PC-3 (cell line): ENCODE measurements around the gene SLC35A4. TPM values are rescaled to one million over a fixed set of nuclear protein-coding genes. Genes with fewer than 3 reads are reported as not detected.

Source experiments
- ATAC-seq: fragments of 200-7000 bp; cut with Tn5 transposase; 2 replicates; pipeline ENCODE4 v1.9.1; 2020; ENCODE audit warnings: mild to moderate bottlenecking, moderate library complexity
- Bru-seq: library from RNA; stranded (reverse); fragments of 400-500 nt; gene quantifications from one replicate; lab custom pipeline; 2021; lab: Mats Ljungman, UMichigan
- BruChase-seq, 2 experiments: library from RNA; stranded (reverse); fragments of 400-500 nt; gene quantifications; one replicate each; lab custom pipeline; 2021; lab: Mats Ljungman, UMichigan
- BruUV-seq: library from RNA; stranded (reverse); fragments of 400-500 nt; replicated peaks from 2 replicates; lab custom pipeline; 2021; lab: Mats Ljungman, UMichigan
- CTCF ChIA-PET: fragments of 300-600 bp; sonication (Branson Sonifier 250); formaldehyde crosslinking; loops from one replicate; lab custom pipeline; 2022; ENCODE audit warnings: antibody characterized with exemption; lab: Charles Lee
- POLR2A ChIA-PET: fragments of 300-600 bp; sonication (Branson Sonifier 250); formaldehyde crosslinking; loops from one replicate; lab custom pipeline; 2022; ENCODE audit warnings: antibody characterized with exemption; ENCODE audit not compliant: unreplicated experiment; lab: Charles Lee
- DNase-seq: peaks from one replicate; pipeline ENCODE4 v3.0.0-alpha.2; 2015
- H2AFZ ChIP-seq: fragments of 300-600 bp; sonication (generic); 2 replicates; pipeline ENCODE4 v1.6.0; 2016; ENCODE audit warnings: antibody characterized with exemption, low read length
- H3F3A ChIP-seq: fragments of 300-600 bp; sonication (generic); one replicate; pipeline ENCODE4 v1.6.0; 2017; ENCODE audit warnings: antibody characterized with exemption, low read length, control low read depth, mild to moderate bottlenecking; ENCODE audit not compliant: unreplicated experiment
- H3K27ac ChIP-seq: fragments of 300-600 bp; sonication (generic); 2 replicates; pipeline ENCODE4 v1.5.1; 2016; ENCODE audit warnings: mild to moderate bottlenecking, low read length
- H3K27me3 ChIP-seq: fragments of 300-600 bp; sonication (generic); 2 replicates; pipeline ENCODE4 v1.6.1; 2016; ENCODE audit warnings: low read length, mixed read lengths
- H3K36me3 ChIP-seq: fragments of 300-600 bp; sonication (generic); 2 replicates; pipeline ENCODE4 v1.6.1; 2016; ENCODE audit warnings: low read depth, mixed run types, low read length, mixed read lengths
- H3K4me1 ChIP-seq: fragments of 300-600 bp; sonication (generic); 2 replicates; pipeline ENCODE4 v1.5.1; 2016; ENCODE audit warnings: low read length; ENCODE audit not compliant: insufficient read depth
- H3K4me2 ChIP-seq: fragments of 300-600 bp; sonication (generic); 2 replicates; pipeline ENCODE4 v1.6.0; 2016; ENCODE audit warnings: low read length
- H3K4me3 ChIP-seq: fragments of 300-600 bp; sonication (generic); 2 replicates; pipeline ENCODE4 v1.5.1; 2016; ENCODE audit warnings: mild to moderate bottlenecking, low read length, mixed read lengths
- H3K79me2 ChIP-seq: fragments of 300-600 bp; sonication (generic); 2 replicates; pipeline ENCODE4 v1.6.1; 2017; ENCODE audit warnings: low read length, mixed read lengths
- H3K9ac ChIP-seq: fragments of 300-600 bp; sonication (generic); 2 replicates; pipeline ENCODE4 v1.6.0; 2016; ENCODE audit warnings: mild to moderate bottlenecking, low read length
- H3K9me2 ChIP-seq: fragments of 300-600 bp; sonication (generic); replicated peaks from 2 replicates; pipeline ENCODE4 v1.6.1; 2016; ENCODE audit warnings: mixed run types, low read length, mixed read lengths
- H3K9me3 ChIP-seq: fragments of 300-600 bp; sonication (generic); 2 replicates; pipeline ENCODE4 v1.6.1; 2016; ENCODE audit warnings: low read length, mixed read lengths
- H4K20me1 ChIP-seq: fragments of 300-600 bp; sonication (generic); 2 replicates; pipeline ENCODE4 v1.6.1; 2016; ENCODE audit warnings: low read length, mixed read lengths
- EZH2 ChIP-seq: fragments of 300-600 bp; sonication (generic); IDR thresholded peaks from one replicate; pipeline ENCODE4 v1.6.1; 2017; ENCODE audit warnings: antibody characterized with exemption, mild to moderate bottlenecking, low read length; ENCODE audit not compliant: unreplicated experiment
- EZH2phosphoT487 ChIP-seq: fragments of 300-600 bp; sonication (generic); IDR thresholded peaks from 2 replicates; pipeline ENCODE4 v1.6.1; 2018; ENCODE audit warnings: mild to moderate bottlenecking, antibody characterized with exemption, low read length, borderline replicate concordance
- intact Hi-C: fragments of 100-400 bp; cut with micrococcal nuclease; formaldehyde crosslinking; loops from 2 replicates; pipeline ENCODE4 v1.9.0; 2023
- long read RNA-seq: library from polyadenylated mRNA; unstranded; transcript quantifications from one replicate; pipeline ENCODE4 v2.0.0, GENCODE V29; 2021; ENCODE audit not compliant: unreplicated experiment
- total RNA-seq: library from RNA; depleted of rRNA; stranded (reverse); fragments of >200 nt; gene quantifications from 2 replicates; pipeline ENCODE4 v1.2.3, GENCODE V29; 2014; rRNA removed
- TF ChIP-seq, protein P1 (sequence below): fragments of 300-600 bp; sonication (generic); conservative IDR thresholded peaks from 2 replicates; pipeline ENCODE4 v1.5.1; 2017; ENCODE audit warnings: antibody characterized with exemption, low read depth, mild to moderate bottlenecking, low read length

The SLC35A4 gene
- 25.0 and 29.1 TPM in 2 replicates for total RNA-seq
- Bru-seq, nascent RNA, result percentile 84 among the genes with signal in this experiment
- BruChase-seq, experiment 1, labeled RNA remaining after a 6-hour chase, result percentile 97 among the genes with signal in this experiment
- BruChase-seq, experiment 2, labeled RNA remaining after a 2-hour chase, result percentile 93 among the genes with signal in this experiment
- long read RNA-seq, transcript SLC35A4-201 (3 exons, 3,041 nt), result major isoform, 53 of 82 reads
- long read RNA-seq, partial matches to known transcripts, result 27 of 82 reads
- long read RNA-seq, other reads (novel, unspliced or antisense), result 2 of 82 reads

- peaks cover 13% of the 10 kb centered on the region; the same call in 1 of the 2 replicates for H3K36me3 ChIP-seq
These were observed at the start of gene SLC35A4, which contains the start of gene APBB3 for GRCh38 chr5:140564196-140565023. TSS of gene SLC35A4 (plus strand) at chr5:140564828. CDS start at chr5:140567170, 2,342 bp downstream. TSS of gene APBB3 (minus strand) at chr5:140564598. CDS start at chr5:140564245, 353 bp downstream.

DNA sequence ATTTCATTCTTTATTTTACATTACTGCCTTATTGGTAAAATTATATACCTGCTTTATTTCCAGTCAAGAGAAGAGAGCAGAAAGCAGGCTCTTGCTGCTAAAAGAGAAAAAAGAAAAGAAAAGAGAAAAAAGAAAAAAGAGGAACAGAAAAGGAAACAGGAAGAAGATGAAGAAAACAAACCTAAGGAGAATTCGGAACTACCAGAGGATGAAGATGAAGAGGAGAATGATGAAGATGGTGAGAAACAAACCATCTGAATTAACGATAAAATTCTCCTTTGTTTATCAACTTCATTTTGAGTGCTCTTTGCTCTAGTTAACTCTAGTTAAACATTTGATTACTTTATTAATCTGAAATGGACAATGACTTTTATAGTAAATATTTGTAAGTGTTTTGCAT, 40.6 kb upstream of the SLC35A4 start:
- no peak overlapping the region for H3K4me2 ChIP-seq
- intact Hi-C loops, result no loop called here
- H3F3A ChIP-seq, result no peaks in the 10 kb centered on the region
- no peaks in the 10 kb centered on the region for H3K27me3 ChIP-seq
- H3K27ac ChIP-seq, result no peak overlapping the region
- H3K9ac ChIP-seq, result no peak overlapping the region
- ChIA-PET POLR2A (no interaction called here), CTCF (no interaction called here)
- H3K4me1 ChIP-seq, result no peaks in the 10 kb centered on the region
- H3K9me3 ChIP-seq, result no peaks in the 10 kb centered on the region
- H3K4me3 ChIP-seq, result no peak overlapping the region
- ATAC-seq (no peak), DNase-seq (no peak)
- H4K20me1 ChIP-seq, result 0 out of 2 replicates have a peak, but pooled peaks cover 3% of the 10 kb centered on the region
- no TSS peak for BruUV-seq
- TF ChIP-seq, protein P1, sequence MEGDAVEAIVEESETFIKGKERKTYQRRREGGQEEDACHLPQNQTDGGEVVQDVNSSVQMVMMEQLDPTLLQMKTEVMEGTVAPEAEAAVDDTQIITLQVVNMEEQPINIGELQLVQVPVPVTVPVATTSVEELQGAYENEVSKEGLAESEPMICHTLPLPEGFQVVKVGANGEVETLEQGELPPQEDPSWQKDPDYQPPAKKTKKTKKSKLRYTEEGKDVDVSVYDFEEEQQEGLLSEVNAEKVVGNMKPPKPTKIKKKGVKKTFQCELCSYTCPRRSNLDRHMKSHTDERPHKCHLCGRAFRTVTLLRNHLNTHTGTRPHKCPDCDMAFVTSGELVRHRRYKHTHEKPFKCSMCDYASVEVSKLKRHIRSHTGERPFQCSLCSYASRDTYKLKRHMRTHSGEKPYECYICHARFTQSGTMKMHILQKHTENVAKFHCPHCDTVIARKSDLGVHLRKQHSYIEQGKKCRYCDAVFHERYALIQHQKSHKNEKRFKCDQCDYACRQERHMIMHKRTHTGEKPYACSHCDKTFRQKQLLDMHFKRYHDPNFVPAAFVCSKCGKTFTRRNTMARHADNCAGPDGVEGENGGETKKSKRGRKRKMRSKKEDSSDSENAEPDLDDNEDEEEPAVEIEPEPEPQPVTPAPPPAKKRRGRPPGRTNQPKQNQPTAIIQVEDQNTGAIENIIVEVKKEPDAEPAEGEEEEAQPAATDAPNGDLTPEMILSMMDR, result no peak
- no peak for TF ChIP-seq EZH2phosphoT487
- H2AFZ ChIP-seq, result no peak overlapping the region
- no peaks in the 10 kb centered on the region for H3K79me2 ChIP-seq
- H3K9me2 ChIP-seq, result no peaks in the 10 kb centered on the region
- peaks cover 33% of the 10 kb centered on the region for H3K36me3 ChIP-seq

More at GRCh38 chr5:140564196-140565023, at the start of gene SLC35A4, which contains the start of gene APBB3:
- Histone ChIP-seq H3K27ac (peak within 1 kb of the TSS; percentile 64), H3K9ac (peak within 1 kb of the TSS; percentile 92), H3K27me3 (no peaks in the 10 kb centered on the region), H4K20me1 (no peaks in the 10 kb centered on the region), H3K4me1 (peaks cover 21% of the 10 kb centered on the region), H3K9me2 (no peaks in the 10 kb centered on the region), H3K9me3 (no peaks in the 10 kb centered on the region), H3K4me3 (peak within 1 kb of the TSS; percentile 82), H2AFZ (peak within 1 kb of the TSS; percentile 81), H3K79me2 (peaks cover 36% of the 10 kb centered on the region), H3K4me2 (peak within 1 kb of the TSS; percentile 94), H3F3A (no peaks in the 10 kb centered on the region)
- BruUV-seq, result no TSS peak
- peak; percentile 89 for ATAC-seq
- TF ChIP-seq EZH2phosphoT487, result no peak
- TF ChIP-seq EZH2, result no peak
- TF ChIP-seq, protein P1, result no peak
- POLR2A ChIA-PET, result interaction anchor here (0.5 to 0.6 kb wide), 2 partner anchors 83 to 1060 kb away, joined by 5 to 6 read pairs; partner anchors contain the start of gene IK
- CTCF ChIA-PET, result no interaction called here
- intact Hi-C loops, result loop anchor here (2.0 kb wide), 1 partner anchor 74 kb away; the partner anchor contains the start of gene TMCO6
- DNase-seq, result peak; percentile 98
